Adipose tissue (tissue), 3 donors: ENCODE data around the gene TMCO1. TPM values are rescaled to one million over a fixed set of nuclear protein-coding genes. Genes with fewer than 3 reads are reported as not detected.
"Not testable (repeated sequence)": the region's sequence is repeated elsewhere in the genome, so short reads cannot be mapped to it uniquely, and the experiment has no call there.

ENCODE experiments used
- H3K27ac ChIP-seq: one replicate; pipeline ENCODE4 v1.5.1; 2013; ENCODE audit warnings: low read depth, low read length
- WGBS, 3 donors: extraction: QIAGEN DNeasy Blood & Tissue Kit; methylation state at CpG; one replicate each; pipeline ENCODE4 v1.1.7; 2013; 5-methylcytosine and 5-hydroxymethylcytosine counted together
- polyA plus RNA-seq, 3 donors: library from polyadenylated mRNA; stranded (reverse); fragments of 200-250 nt; gene quantifications; one replicate each; pipeline ENCODE4 v1.2.3, GENCODE V29; 2013
- donor health status: healthy with polysubstance abuse.
- donor health status: Bipolar disorder and iron deficiency.
- donor health status: healthy.

The TMCO1 gene, protein sequence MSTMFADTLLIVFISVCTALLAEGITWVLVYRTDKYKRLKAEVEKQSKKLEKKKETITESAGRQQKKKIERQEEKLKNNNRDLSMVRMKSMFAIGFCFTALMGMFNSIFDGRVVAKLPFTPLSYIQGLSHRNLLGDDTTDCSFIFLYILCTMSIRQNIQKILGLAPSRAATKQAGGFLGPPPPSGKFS
- 10 to 100 TPM; 41.8 to 58.3 (median 44.6) TPM for polyA plus RNA-seq

DNA sequence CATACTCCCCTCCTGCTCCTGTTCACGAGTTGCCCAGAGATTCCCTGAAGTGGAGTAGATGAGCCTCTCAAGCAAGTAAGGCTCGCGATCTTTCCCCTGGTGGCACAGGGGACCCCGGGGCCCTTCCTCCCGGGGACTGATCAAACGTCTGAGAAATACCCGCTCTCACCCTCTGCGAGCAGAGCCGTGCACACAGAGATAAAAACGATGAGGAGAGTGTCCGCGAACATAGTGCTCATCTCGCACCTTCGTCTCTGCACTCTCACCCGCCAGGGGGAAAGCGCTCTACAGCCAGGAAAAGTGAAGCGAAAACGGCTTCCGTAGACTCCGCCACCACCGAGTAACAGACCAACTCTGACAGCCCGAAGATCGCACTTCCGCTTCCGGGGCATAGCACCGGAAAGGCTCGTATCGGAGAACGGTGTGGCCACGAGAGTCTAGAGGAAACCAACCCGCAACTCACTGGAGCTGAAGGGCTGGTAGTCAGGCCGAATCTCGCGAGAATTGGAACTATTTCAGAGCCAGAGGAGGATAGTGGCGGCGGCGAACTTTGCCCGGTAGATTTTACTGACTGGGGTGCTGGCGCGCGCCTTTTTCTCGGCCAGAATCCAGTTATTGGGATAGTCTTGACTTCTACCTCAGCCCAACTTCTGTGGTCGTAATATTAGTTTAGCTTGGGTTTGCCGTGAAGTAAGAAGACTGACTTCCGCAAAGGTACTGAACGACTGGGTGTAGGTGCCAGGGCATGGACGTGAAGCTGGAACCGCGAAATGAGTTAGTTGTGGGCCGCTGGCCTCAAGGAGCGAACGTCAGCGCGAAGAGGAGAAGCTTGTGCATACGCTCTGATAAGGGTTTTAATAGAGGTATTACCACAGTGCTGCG lies at the start of gene TMCO1:
TSS of gene TMCO1 (minus strand) at position 356 of the 882 bp plus-strand sequence. CDS start at position 239, 117 bp downstream.
- WGBS, 3 donors, result 0% methylated on average over 56 of the region's 56 CpGs
- peak within 1 kb of the TSS; percentile 45 for H3K27ac ChIP-seq

DNA sequence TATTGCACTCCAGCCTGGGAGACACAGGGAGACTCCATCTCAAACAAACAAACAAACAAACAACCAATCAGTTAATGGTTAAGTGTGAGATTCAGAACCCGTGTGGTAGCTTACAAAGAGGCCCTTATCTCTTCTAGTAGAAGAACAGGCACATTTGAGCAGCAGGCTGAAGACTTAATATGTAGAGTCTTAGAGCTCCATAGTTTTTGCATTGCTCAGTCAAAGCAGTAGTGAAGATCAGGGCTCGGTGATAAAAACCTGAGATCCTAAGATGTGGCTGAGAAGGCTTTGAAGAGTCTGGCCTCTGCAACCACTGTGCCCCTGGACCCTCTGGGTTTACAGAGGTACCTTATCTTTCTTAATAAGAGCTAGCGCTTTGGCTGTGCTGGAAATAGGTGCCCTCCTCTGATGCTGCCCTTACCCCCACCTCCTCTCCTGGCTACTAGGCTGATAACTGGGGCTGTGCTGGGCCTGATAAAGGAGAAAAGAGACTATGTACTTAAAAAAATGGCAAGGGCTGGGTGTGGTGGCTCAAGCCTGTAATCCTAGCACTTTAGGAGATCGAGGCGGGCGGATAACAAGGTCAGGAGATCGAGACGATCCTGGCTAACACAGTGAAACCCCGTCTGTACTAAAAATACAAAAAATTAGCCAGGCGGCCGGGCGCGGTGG lies 48.3 kb upstream of the TMCO1 start:
- 85 to 88% (median 86%) methylated on average over 13 of the region's 13 CpGs for WGBS, 3 donors
- no peak overlapping the region for H3K27ac ChIP-seq

DNA sequence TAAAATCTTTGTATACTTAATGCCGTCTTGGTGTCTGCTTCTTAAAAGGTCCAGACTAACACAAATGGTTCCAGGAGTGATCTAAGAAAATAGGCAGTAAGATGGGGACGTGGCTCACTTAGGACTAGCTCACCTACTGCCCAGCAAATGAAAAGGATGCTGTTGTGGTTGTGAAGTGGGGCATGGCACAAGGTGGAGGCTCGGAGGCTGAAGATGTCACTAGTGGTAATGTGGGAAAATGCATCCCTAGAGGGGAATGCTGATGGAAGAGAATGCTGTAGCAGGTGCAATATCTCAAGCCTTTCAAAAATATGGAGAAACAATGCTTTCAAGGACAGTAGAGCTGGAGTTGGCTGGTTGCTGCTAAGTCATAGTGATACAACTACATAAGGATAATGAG lies 47.5 kb upstream of the TMCO1 start:
- no peak overlapping the region for H3K27ac ChIP-seq
- 57 to 71% (median 58%) methylated on average over 3 of the region's 3 CpGs for WGBS, 3 donors

DNA sequence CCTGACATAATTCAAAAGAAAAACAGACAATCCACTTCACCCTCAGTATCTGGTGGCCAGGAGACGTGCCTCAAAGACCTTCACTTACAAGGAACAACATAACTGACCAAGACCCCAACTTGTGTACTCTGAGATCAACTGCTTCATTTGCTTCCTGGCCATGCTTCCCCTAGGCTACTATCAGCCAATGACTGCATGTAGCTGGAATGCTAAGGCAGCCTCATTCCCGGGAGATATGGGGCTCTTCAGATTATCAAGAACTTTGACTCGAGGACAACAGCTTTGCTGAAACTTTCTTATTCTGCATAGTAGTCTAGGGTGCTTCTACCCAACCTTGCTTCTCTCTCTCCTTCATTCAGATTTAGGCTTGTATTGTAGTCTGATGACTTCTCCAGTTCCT lies 47.1 kb upstream of the TMCO1 start:
- 48 to 54% (median 49%) methylated on average over 3 of the region's 3 CpGs for WGBS, 3 donors
- H3K27ac ChIP-seq, result no peak overlapping the region

DNA sequence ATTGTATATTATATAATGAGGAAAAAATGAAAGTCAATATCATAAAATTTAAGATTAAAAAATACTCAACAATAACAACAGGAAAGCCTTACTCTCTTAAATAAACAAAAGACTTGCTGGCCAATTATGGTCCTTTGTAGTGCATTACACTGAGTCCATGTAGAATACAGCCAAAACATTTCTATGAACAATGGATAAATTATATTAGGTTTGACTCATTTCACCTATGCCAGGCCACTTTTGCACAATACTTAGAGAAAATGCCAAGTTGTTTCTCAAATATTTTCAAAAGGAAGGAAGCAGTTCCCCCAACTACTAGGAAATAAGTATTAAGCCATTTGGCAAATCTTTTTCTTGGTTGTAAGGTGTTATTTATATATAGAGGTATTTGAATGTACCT lies 38.9 kb upstream of the TMCO1 start:
- H3K27ac ChIP-seq, result no peak overlapping the region

DNA sequence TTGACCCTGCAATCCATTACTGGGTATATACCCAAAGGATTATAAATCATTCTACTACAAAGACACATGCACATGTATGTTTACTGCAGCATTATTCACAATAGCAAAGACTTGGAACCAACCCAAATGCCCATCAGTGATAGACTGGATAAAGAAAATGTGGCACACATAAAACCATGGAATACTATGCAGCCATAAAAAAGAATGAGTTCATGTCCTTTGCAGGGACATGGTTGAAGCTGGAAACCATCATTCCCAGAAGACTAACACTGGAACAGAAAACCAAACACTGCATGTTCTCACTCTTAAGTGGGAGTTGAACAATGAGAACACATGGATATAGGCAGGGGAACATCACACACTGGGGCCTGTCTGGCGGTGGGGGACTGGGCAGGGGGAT lies 35.8 kb upstream of the TMCO1 start:
- WGBS, 3 donors, result 74 to 86% (median 80%) methylated on average over 1 of the region's 1 CpG
- not testable (repeated sequence) for H3K27ac ChIP-seq

DNA sequence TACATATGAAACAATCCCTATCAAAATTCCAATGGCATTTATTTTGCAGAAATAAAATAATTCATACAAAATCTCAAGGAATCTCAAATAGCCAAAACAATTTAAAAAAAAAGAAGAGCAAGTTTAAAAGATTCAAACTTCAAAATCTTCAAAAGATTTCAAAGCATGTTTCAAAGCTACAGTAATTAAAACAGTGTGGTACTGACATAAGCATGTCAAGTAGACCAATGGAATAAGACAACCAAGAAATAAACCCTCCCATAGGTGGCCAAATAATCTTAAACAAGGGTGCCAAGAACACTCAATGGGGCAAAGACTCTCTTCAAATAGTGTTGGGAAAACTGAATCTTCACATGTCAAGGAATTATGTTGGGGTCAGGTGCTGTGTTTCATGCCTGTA lies 30.7 kb upstream of the TMCO1 start:
- H3K27ac ChIP-seq, result no peak overlapping the region

DNA sequence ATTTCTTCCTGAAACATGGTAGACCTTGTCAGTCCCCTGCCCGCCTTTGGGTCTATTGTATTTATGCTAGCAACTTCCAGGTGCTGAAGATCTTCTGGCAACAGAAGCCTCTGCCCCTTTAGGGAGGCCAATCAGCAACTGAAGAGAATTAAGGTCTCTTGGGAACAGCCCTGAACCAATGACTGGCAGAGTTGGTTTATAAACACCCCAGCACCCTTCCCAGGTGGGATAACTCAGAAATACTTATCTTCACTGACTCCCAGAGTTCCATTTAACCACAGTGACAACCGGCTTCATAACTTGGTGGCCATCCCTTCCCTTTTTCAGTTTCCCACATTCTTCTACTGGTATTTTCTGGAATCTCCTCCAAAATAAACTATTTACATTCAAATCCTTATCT lies 27.2 kb upstream of the TMCO1 start:
- no peak overlapping the region for H3K27ac ChIP-seq
- WGBS, 3 donors, result 75 to 90% (median 79%) methylated on average over 2 of the region's 2 CpGs

DNA sequence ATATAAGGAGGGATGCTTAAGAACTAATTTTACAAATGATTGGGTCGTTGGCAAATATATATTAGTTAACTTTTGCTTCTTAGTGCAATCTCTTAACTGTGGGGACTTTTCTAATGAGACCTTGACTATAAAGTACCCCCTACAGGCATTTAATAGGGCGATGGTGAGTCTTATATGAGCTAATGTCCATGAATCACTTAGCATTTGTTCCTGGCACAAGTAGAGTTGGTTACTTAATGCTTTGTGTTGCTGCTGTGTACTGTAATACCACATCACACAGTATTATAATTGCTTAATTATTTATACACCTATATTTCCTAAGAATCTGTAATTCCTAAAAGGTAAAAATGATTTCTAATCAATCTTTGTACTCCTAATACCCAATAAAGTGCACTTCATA lies 25.3 kb upstream of the TMCO1 start:
- no peak overlapping the region for H3K27ac ChIP-seq
- 65 to 74% (median 66%) methylated on average over 2 of the region's 2 CpGs for WGBS, 3 donors

DNA sequence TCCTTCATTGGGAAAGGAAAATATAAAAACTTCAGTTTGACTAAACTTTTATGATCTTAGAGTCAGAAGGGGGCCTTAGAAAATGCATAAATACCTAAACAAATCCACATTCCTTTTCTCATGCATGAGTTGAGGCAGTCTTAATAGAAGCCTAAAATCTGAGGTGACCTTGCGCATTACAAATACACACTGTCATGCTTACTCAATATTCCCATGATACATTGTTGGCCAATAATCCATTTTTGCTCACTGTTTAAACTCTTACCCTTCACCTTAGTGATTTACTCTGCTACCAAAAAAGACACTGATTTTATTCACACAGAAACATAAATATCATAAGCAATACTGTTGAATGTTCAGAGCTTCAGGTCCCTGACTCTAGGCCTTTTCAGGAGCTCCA lies 19.1 kb upstream of the TMCO1 start:
- WGBS, 3 donors, result 86 to 95% (median 92%) methylated on average over 1 of the region's 1 CpG
- no peak overlapping the region for H3K27ac ChIP-seq

DNA sequence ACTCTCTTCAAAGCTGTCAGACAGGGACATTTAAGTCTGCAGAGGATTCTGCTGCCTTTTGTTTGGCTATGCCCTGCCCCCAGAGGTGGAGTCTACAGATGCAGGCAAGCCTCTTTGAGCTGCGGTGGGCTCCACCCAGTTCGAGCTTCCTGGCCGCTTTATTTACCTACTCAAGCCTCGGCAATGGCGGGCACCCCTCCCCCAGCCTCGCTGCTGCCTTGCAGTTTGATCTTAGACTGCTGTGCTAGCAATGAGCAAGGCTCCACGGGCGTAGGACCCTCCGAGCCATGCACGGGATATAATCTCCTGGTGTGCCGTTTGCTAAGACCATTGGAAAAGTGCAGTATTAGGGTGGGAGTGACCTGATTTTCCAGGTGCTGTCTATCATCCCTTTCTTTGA lies 14.9 kb upstream of the TMCO1 start:
- 87 to 97% (median 94%) methylated on average over 11 of the region's 11 CpGs for WGBS, 3 donors
- H3K27ac ChIP-seq, result not testable (repeated sequence)

DNA sequence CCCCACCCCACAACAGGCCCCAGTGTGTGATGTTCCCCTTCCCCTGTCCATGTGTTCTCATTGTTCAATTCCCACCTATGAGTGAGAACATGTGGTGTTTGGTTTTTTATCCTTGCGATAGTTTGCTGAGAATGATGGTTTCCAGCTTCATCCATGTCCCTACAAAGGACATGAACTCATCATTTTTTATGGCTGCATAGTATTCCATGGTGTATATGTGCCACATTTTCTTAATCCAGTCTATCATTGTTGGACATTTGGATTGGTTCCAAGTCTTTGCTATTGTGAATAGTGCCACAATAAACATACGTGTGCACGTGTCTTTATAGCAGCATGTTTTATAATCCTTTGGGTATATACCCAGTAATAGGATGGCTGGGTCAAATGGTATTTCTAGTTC lies 9.5 kb upstream of the TMCO1 start:
- H3K27ac ChIP-seq, result not testable (repeated sequence)
- WGBS, 3 donors, result 70% methylated on average over 2 of the region's 3 CpGs; no CpG with 5 or more reads in 2 of the 3 donors

DNA sequence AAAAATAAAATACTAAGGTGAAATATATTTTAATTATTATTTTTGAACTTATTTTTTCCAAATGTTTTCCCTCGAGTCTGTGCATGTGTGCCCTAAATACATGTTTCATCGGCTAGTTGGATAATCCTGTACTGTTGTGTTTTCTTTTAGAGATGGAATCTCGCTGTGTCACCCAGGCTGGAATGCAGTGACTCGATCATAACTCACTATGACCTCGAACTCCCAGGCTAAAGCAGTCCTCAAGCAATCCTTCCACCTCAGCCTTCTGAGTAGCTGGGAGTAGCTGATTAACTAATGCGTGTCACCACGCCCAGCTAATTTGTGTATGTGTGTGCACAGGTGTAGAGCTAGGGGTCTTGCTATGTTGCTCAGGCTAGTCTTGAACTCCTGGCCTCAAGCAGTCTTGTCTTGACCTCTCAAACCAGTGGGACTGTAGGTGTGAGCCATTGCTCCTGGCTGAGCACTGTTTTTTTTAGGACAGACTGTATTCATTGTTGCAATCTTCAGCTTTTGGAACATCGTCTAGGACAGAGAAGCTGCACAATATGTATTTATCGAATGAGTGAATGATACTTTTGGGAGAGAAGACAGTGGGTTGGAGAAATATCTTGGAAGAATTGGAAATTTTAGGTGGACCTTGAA lies 4.8 kb upstream of the TMCO1 start:
- H3K27ac ChIP-seq, result no peak overlapping the region
- 87 to 92% (median 91%) methylated on average over 9 of the region's 9 CpGs for WGBS, 3 donors

DNA sequence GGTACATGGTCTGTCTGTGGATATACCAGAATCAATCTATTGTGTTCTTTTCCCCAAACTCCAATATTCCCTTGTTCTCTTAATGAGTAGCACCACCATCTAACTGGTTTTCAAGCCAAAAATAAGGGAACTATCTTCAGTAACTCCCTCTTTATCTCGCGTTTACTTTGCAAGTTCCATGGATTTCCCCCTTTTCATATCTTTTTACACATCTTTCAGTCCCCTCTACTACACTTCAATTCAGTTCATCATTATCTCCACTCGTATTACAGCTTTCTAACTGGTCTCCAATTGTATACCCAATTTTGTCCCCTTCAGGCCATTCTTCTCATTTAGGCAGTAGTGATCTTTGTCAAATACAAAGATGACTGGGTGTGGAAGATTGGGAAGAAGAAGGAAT lies 4.1 kb upstream of the TMCO1 start:
- WGBS, 3 donors, result 90 to 94% (median 90%) methylated on average over 3 of the region's 3 CpGs
- H3K27ac ChIP-seq, result no peak overlapping the region

DNA sequence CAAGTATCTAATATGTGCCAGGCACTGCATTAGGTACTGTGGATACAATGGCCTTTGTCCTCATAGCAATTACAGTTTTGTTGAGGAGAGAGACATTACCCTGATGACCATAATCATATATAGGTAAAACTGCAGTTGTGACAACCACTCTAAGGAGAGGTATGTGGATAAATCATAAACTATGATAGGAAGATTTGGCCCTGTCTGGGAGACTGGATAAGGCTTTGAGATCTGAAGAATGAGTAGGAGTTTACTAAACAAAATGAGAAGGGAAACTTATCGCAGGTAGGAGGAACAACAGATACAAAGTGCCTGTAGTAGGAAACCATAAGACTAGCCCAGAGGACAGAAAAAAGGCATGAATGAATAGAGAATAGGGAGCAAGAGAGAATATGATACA lies 4.4 kb downstream of the TMCO1 start:
- no peak overlapping the region for H3K27ac ChIP-seq
- WGBS, 3 donors, result 94 to 100% (median 97%) methylated on average over 1 of the region's 1 CpG

DNA sequence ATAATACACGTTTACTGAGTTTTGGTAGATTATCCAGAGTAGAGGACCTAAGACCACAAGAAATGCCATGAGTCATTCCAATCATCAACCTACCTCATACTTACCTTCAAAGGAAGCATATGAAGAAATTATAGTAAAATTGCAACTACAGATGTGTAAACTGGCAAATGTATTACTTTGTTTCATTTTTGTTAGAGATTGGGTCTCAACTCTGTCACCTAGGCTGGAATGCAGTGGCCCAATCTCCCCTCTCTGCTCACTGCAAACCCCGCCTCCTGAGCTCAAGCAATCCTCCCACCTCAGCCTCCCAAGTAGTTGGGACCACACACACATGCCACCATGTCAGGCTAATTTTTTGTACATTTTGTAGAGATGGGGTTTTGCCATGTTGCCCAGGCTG lies 5.2 kb downstream of the TMCO1 start:
- 83 to 92% (median 83%) methylated on average over 2 of the region's 2 CpGs for WGBS, 3 donors
- no peak overlapping the region for H3K27ac ChIP-seq

DNA sequence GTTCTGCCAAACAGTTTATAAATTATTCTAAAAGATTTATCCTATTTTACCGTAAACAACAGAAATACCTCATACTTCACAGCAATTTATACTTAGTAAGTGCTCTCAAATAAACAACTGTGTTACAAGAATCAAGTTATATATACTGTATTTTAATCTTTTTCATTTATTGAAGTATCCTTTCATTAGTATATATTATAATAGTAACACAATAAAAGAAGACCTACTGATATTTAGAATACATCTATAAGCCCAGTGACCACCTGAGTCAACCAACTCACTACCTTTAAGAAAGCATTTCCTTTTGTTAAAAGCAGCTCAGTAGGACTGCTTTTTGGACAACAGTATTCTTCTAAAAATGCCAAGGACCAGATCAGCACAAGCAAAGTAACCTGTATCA lies 5.9 kb downstream of the TMCO1 start:
- no peak overlapping the region for H3K27ac ChIP-seq
- 96 to 100% (median 98%) methylated on average over 1 of the region's 1 CpG for WGBS, 3 donors

DNA sequence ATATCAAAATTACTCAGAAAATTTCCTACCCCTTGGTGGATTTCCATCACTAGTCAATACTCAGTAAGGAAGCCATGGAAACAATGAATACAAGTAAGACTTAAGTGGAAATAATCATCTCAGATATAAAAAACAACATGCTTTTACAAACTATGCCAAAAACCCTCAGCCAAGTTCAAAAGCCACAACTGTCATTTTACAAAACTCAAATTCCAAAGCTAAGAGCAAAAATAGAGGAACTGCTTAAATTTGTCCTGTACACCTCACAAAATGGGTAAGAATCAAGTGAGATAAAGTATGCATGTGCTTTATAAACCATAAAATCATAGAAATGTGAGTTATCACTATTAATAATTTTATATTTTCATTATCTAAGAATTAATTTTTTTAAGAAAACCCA lies 9.6 kb downstream of the TMCO1 start:
- no peak overlapping the region for H3K27ac ChIP-seq

DNA sequence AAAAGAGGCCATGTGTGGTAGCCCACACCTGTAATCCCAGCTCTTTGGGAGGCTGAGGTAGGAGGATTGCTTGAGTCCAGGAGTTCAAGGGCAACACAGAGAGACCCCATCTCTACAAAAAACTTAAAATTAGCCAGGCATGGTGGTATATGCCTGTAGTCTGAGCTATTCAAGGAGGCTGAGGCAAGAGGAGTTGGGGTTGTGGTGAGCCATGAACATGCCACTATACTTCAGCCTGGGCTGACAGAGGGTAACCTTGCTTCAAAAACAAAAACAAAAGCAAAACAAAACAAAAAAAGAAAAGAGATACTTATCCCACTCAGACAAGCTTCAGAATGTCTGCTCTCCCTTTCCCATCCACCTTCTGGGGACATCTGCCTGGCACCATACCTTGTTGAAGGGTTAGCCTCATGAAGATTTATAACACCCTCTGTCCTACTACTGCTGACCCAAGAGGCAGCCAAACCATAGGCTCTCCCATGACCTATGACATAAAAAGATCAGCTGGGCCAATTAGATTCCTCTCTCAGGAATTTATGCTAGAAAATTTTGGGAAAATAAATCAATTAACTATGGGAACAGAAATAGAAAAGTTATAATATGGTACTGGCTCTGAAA lies 13.2 kb downstream of the TMCO1 start:
- no peak overlapping the region for H3K27ac ChIP-seq
